OCI-M1 (cell line): ENCODE data around the gene MS4A8.
A peak's percentile ranks its signal among the peaks of the same experiment; 100 is the strongest.
"Not testable (repeated sequence)": the region's sequence is repeated elsewhere in the genome, so short reads cannot be mapped to it uniquely, and the experiment has no call there.

Experiments
- DNase-seq: peaks from one replicate; lab custom pipeline; 2025; lab: John Stamatoyannopoulos, UW

The MS4A8 gene

DNA sequence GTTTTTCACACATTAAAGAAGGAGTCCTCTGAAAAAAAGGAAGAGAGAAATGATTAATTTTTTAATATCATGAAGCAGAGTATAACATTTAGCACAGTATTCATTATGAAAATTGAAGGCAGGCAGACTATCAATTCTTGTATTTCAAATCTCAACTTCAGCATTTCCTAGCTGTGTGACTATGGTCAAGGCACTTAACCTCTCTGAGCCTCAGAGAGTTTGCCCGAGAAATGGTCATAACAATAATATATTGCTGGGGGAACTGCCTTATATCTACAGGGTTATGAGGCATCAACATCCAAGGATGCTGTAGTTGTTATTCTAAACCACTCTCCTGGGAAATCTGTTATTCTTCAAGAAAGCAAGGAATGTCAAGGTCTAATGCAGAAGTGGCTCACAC lies 26.2 kb downstream of the MS4A8 start:
- DNase-seq, result no peak

DNA sequence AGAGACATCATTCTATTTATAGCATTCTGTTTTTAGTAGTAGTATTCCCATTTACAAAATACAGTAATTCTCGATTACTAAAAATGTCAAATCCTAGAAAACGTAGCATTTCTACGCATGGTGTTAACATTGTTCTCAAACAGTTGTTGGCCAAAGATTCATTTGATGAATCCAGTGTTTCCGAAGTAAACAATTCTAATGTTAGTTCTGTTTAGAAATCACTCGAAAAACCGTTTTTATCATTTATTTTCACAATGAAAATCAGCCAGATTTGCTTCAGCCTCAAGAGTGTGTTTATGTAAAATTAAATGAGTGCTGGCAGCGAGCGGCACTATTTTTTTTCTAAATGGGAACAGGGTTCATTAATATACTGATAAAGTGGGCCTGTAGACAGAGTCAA lies 32.2 kb downstream of the MS4A8 start:
- no peak for DNase-seq

DNA sequence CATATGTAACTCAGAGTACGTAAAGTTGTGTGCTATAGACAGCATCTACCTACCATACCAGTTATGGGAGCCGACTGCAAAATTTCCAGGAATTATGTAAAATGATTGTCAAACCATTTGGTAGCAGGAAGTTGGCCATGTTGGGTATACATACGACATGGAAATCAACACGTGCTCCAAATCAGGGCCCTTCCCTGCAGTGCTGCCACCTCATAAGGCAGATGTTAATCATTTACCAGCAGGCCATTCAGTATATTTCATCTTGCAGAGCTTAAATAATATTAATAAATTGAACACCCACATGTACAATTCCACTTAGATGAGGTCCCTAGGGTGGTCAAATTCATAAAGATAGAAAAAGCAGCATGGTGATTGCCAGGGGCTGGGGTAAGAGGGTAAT lies 34.9 kb downstream of the MS4A8 start:
- DNase-seq, result no peak

DNA sequence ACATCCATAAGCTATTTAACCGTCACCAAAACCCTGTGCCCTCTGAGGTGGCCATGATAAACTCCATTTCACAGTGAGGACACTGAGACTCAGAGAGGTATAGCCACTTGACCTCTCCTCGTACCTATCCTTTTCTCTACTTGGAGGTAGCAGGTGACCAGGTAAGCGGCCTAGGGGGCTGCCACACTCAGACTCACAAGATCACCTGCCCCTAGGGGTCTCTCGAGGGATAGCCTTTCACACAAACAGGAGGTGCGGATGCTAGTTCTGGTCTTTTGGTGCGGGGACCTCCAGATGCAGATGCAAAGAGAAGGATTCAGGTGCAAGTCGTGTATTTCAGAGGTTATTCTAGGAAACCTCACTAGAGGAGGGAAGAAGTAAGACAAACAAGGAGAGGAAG lies 39.7 kb downstream of the MS4A8 start:
- DNase-seq, result no peak

DNA sequence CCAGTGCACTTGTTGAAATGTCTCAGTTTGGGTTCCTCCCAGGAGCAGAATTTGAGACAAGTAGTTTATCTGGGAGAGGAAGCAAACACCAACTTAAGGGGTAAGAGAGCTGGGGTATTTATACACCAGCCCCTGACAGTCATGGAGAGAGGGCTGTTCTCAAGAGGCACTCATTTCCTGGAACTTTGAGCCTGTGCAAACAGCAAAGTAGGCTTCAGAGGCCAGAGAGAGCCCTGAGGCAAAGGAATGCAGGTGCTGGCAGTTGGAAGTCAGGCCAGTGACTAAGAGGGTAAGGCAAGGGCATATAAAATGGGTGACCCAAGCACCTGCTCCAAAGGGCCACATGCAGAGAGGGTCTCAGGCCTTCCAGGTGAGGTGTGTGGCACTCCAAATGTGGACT lies 41.2 kb downstream of the MS4A8 start:
- no peak for DNase-seq

DNA sequence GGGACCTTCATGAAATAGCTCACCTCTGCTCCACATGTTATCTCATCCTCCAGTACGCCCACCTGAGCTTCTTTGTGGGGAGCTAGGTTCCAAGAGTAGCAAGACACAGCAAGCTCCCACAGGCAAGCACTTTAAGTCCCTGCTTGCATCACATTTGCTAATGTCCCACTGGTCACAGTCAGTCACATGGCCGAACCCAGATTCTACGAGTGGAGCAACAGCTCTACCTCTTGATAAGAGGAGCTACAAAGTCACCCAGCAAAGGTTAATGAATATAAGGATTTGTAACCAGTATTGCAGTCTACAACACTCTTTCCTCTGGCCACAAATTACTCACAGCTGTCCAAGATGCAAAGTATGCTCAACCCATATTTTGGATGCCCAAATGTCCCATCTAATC lies 42.0 kb downstream of the MS4A8 start:
- no peak for DNase-seq

DNA sequence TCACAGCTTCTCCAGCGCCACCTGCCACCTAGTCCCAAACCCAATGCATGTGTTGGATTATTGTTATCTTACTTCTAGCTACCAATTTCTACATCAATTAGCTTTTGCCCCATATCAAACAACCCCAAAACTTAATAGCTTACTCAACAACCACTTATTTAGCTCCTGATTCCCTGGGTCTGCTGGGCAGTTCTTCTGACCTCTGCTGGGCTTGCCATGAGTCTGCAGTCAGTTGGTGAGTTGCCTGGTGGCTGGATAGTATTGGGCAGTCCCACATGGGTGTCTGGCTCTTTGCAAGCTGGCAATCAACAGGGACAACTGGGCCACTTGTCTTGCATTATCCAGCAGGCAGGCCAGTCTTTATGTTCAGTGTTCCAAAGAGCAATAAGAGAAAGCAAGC lies 43.6 kb downstream of the MS4A8 start:
- no peak for DNase-seq

DNA sequence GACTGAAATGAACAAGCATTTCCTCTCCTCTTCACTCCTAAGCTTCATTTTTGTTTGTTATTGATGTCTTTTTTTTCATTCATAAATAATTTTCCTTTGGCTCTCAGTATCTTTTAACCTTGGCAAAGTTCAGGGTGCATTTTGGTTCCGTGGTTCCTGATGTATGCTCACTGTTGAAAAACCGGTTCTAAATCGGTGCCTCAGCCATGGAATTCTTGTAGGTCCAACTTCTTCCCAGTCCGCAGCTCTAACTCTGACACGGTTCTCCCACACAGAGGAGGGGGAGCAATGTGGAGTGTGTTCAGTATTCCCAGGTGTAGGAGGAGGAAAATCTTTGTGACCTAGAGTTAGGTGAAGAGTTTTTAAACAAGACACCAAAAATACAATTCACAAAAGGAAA lies 44.7 kb downstream of the MS4A8 start:
- DNase-seq, result no peak

DNA sequence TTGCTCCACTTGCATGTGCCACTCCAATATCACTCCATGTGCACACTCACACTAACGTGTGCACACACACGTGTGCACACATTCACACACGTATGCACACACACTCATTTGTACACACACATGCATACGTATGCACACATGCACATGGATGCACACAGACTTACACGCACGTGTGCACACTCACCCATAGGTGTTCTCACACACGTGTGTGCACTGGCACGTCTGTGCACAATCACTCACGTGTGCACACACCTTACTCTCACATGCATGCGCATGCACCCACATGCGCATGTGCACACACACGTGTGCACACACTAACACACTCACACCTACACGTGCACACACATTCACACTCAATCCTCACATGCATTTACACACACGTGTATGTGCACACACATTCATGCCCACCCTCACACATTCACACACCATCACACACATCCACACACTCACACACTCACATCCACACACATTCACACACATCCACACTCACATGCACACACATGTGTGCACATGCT lies 48.0 kb downstream of the MS4A8 start:
- no peak for DNase-seq

DNA sequence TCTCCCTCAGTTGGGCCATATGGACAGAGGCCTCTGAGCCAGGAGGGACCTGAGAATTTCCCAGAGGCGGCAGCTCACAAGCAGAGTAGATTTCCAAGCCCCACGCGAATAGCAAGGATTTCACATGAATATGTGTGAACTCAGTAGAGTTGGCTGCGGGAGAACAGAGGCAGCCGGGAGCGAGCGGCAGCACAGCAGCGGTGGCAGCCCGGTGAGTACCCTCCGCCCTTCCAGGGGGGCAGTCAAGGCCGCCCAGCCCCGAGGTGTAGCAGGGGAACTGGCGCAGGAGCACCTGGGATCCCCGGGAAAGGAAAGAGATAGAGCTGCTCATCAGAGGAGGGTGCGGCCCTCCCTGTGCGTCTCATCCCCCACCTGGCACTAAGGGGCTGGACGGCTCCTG lies 48.8 kb downstream of the MS4A8 start:
- DNase-seq, result no peak

DNA sequence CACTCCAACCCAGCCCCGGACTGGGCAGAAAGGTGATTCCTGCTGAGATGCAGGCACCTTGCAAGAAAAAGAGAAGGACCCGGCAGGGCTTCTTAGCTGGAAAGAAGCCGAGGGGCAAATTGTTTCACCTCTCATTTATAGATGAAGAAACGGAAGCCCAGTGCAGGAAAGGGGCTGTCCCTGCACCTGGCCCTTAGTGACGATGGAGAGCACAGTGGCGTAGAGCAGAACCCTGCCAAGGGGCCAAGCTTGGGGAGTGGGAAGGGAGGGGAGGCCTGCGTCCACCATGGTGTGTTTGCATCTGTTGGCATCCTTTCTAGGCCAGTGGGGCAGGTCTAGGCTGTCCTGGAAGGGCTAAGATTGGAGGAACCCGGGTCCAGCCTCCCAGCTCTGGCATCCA lies 49.4 kb downstream of the MS4A8 start:
- DNase-seq, result no peak

DNA sequence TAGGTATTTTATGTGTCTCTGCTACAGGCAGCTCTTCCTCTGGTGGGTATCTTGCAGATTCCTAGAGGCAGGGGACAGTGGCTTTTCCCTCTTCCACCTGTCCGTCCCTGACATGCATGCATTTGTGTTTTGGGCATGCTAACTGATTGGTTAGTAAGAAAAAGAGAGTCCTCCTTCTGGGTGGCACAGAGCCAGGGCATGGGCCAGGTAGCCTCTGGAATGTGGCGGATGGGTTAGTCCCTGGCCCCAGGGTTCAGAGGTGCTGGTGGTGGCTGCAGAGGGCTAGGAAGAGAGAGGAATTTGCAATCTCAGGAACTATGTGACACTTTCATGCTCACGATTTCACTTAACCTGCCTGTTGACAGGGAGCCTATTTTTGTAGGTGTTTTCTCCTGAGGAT lies 51.5 kb downstream of the MS4A8 start:
- no peak for DNase-seq

DNA sequence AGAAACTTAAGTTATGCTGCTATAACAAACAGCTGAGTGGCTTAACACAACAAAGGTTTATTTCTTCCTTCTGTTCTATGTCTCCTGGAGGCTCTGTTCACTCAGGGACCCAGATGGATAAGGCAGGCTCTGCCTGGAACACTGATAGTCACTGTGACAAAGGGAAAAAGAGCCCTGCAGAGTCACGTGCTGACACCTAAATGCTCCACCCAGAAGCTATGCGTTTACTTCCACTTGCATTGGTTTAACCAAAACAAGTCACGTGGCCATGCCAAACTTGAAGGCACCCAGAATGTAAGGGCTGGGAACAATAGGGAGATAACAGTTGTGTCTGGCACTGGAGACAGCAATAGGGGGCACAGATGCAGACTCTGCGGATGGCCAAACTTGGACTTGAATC lies 53.9 kb downstream of the MS4A8 start:
- DNase-seq, result peak; percentile 66

DNA sequence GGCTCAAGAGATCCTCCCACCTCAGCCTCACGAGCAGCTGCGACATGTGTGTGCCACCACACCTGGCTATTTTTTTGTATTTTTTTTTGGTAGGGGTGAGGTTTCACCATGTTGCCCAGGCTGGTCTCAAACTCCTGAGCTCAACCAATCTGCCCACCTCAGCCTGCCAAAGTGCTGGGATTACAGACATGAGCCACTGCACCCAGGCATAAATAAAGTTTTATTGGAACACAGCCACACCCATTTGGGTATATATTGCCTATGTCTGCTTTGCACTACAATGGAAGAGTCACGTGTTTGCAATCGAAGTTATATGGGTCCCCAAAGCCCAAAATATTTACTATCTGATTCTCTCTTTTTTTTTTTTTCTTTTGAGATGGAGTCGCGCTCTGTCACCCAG lies 55.5 kb downstream of the MS4A8 start:
- DNase-seq, result no peak

DNA sequence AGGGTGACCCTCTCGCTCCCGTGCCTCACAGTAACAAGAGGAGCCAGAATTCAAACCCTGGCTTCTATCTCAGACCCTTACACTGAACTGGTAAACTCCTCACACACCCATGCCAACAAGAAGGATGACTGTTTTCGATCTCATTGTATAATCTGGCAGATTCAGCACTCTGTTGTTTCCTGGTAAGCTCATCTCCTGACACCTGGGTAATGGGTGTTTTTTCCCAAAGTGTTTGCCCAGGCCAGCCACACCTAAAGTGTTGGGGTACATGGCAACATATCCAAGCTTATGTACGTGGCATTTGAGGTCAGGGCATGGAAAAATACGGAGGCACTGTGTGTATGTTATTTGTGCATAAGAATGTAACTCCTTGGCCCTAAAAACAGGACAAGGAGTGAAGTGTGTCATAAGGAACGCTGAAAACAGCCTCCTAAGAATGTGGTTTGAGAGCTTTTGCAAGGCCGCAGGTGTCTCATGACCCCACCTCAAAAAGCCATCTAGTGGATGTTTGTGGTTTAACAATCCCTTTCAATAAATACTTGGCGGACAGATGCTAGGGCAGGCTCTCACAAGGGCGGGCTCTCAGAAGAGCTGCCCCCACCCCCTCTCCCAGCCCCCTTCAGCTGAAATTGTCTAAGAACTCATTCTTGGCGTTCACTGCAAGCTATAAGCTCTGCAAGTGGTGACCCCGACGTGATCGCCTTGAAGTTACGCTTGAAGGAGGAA lies 57.1 kb downstream of the MS4A8 start, which contains the start of gene MS4A15:
Gene MS4A15 (plus strand): TSS at position 561 of the 726 bp plus-strand sequence. CDS start 6,867 bp downstream, outside the sequence.
- peak; percentile 37 for DNase-seq

DNA sequence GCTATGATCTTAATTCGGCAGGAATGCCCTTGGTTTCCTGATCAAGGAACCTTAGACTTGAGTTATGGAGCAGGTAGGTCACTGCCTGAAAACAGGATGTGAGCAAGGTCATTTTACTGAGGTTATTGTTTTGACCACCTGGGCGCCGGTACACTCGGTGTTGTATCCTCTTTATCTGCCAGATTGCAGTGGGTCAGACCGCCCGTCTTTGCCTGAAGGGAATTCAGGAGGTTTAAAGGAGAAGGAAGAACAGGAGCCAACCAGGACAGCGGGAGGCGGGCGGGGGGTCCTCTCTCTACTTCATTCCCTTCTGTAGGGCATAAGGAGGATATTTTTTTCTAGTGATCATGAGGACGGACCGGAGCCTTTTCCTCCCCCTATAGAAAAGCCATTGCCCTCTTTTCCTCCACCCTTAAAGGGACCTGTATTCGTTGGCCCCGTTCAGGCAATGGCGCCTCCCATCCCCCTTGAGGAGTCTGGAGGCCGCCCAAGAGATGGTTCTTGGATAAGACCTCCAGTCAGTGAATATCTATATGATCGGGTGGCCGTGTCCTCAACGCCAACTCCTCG lies 57.9 kb downstream of the MS4A8 start:
- DNase-seq, result no peak

DNA sequence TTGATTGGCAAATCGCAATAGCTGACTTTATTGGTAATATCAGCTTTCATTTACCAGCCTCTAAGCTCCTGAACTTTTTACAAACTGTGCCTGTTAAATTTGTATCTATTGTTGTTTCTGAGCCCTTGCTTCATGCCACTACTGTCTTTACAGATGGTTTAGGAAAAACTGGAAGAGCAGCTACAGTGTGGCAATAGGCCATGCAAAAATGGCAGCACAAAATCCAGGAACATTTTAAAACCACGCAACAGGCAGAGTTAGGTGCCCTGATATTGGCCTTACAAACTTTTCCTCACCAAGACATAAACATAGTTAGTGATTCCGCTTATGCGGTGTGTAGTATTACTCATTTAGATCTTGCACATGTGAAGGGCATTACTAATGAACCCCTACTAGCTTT lies 59.3 kb downstream of the MS4A8 start:
- DNase-seq, result not testable (repeated sequence)

DNA sequence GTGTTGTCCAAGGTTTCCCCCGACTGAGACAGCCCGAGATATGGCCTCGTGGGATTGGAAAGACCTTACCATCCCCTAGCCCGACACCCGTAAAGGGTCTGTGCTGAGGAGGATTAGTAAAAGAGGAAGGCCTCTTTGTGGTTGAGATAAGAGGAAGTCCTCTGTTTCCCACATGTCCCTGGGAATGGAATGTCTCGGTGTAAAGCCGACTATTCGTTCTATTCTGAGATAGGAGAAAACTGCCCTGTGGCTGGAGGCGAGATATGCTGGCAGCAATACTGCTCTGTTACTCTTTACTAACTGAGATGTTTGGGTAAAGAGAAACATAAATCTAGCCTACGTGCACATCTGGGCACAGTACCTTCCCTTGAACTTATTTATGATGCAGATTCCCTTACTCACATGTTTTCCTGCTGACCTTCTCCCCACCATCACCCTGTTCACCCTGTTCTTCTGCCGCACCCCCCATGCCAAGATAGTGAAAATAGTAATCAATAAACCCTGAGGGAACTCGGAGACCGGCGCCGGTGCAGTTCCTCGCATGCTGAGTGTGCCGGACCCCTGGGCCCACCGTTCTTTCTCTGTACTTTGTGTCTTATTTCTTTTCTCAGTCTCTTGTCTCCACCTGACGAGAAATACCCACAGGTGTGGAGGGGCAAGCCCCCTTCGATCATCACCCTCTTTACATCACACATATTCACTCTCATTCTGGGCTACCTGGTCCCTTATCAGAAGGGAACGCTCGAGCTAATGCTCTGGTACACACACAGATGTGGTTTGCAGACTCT lies 60.2 kb downstream of the MS4A8 start:
- peak; percentile 90 for DNase-seq

DNA sequence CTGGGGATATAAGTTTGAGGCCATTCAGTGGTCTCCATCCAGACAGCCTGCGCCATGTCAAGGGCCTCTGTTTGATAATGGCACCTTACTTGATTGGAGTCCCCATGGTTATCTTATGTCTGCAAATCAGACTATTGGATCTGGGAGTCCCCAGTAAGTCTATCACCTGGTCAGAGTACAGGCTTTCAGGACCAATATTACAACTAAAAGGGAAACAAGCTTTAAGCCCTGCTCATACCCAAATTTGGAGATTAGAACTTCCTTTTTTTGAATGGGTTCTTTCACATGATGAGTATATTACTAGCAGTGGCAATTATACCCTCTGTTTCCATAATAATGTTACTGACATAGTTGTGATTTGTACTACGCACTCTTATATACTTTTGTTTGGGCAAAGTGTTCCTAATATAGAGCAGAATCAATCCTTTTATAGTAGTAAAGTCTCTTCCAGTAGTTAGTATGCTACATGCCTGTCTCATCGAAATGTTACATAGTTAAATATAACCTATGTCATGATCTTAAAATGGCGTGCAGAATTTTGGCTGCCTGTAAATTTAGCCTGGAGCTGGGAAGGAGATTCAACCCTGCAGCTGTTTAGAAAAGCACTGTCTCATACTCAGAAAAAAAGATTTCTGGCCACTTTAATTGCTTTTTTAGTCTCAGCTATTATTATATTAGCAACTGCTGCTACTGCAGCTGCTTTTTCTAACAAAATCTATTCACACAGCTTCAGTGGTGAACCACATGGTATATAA lies 62.2 kb downstream of the MS4A8 start:
- peak; percentile 45 for DNase-seq

DNA sequence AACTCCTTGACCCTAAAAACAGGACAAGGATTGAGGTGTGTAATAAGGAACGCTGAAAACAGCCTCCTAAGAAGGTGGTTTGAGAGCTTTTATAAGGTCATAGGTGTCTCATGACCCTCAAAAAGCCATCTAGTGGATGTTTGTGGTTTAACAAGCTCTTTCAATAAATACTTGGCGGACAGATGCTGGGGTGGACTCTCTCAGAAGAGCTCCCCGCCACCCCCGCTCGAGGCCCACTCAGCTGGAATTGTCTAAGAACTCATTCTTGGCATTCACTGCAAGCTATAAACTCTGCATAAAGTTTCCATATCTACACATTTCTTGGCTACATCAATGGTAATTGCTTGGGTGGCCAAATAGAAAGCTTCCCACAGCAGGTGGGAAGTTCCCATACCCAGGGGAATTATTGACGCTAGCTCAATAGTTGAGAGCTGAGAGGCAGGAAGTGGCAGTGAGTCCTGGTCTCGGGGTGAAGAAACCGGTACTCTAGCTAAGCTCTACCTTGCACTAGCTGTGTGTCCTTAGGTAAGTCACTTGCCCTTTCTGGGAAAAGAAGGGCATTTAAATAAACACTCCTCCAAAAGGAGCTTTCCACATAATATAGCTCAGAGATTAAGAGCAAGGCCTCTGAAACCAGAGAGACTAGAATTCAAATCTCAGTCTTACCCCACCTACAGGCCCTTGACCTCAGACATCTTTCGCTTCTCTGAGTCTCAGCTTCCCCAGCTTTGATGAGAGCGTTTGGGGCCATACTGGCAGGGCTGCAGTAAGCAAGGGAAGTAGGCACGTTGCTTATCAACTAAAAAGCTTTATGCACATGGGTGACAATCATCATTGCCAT lies 63.7 kb downstream of the MS4A8 start:
- DNase-seq, result peak; percentile 58

DNA sequence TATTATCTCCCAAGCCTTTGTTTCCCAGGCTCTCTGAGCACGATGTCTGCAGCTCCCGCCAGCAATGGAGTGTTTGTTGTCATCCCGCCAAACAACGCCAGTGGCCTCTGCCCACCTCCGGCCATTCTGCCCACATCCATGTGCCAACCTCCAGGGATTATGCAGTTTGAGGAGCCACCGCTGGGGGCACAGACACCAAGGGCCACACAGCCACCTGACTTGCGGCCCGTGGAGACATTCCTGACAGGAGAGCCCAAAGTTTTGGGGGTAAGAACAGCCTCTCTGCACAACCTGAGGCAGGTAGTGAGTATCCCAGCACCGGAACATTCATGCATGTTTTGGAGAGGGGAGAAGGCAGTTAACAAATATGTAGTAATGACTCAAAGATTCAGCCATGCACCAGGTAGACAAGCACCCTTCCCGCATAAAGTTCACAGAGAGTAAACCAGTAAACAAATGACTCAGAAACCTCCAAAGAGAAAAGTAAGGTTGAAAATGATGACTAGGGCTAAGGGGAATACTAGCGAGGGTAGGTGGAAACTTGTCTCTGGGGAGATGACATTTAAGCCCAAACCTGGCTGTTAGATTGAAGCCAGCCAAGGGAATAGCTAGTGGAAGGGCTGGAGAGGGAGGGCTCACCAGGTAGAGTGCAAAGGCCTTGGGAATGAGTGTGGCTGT lies 64.4 kb downstream of the MS4A8 start:
- no peak for DNase-seq
